ENCODE results near the gene NDUFA7.
"Not testable (repeated sequence)": the region's sequence is repeated elsewhere in the genome, so short reads cannot be mapped to it uniquely, and the experiment has no call there.

NDUFA7 gene

GRCh38 chr19:8321067-8321985 is at the start of gene NDUFA7, which contains the start of gene RPS28:
Gene NDUFA7, minus strand, starts transcription at chr19:8321375. Its CDS starts 17 bp downstream, at chr19:8321358.
Gene RPS28, plus strand, starts transcription at chr19:8321496. Its CDS starts 35 bp downstream, at chr19:8321531.
- peak; percentile 92 for DNase-seq

- DNase-seq = no peak
Measured at GRCh38 chr19:8370176-8371010, 49.2 kb upstream of the NDUFA7 start.

GRCh38 chr19:8367327-8368001 is 46.3 kb upstream of the NDUFA7 start:
- DNase-seq = peak; percentile 92

GRCh38 chr19:8366961-8367326 is 45.8 kb upstream of the NDUFA7 start:
- DNase-seq = no peak

GRCh38 chr19:8366121-8366581 is 45.0 kb upstream of the NDUFA7 start:
- no peak for DNase-seq

GRCh38 chr19:8363803-8364771 is 42.9 kb upstream of the NDUFA7 start, which contains the start of gene ANGPTL4:
Gene ANGPTL4, plus strand, starts transcription at chr19:8364155. Its CDS starts 167 bp downstream, at chr19:8364322.
- DNase-seq = peak; percentile 25

GRCh38 chr19:8361921-8362793 is 41.0 kb upstream of the NDUFA7 start:
- DNase-seq = peak; percentile 89

- no peak for DNase-seq
Measured at GRCh38 chr19:8360196-8360595, 39.0 kb upstream of the NDUFA7 start.

- DNase-seq = no peak
Measured at GRCh38 chr19:8358948-8359347, 37.8 kb upstream of the NDUFA7 start.

GRCh38 chr19:8357007-8357521 is 35.9 kb upstream of the NDUFA7 start:
- DNase-seq = no peak

GRCh38 chr19:8355631-8356402 is 34.6 kb upstream of the NDUFA7 start:
- DNase-seq = peak; percentile 75

GRCh38 chr19:8352845-8353244 is 31.7 kb upstream of the NDUFA7 start:
- DNase-seq = not testable (repeated sequence)

GRCh38 chr19:8352134-8352827 is 31.1 kb upstream of the NDUFA7 start:
- DNase-seq = no peak

- not testable (repeated sequence) for DNase-seq
Measured at GRCh38 chr19:8349629-8350372, 28.6 kb upstream of the NDUFA7 start.

- no peak for DNase-seq
Measured at GRCh38 chr19:8343483-8343844, 22.3 kb upstream of the NDUFA7 start.

GRCh38 chr19:8342684-8343482 is 21.7 kb upstream of the NDUFA7 start, which contains the start of gene KANK3:
Gene KANK3, minus strand, starts transcription at chr19:8343262. Its CDS starts 5,434 bp downstream, at chr19:8337828.
- peak; percentile 87 for DNase-seq

GRCh38 chr19:8342316-8342683 is 21.1 kb upstream of the NDUFA7 start:
- no peak for DNase-seq
